ENCODE data around the gene ARID5A. TPM values are rescaled to one million over a fixed set of nuclear protein-coding genes. Genes with fewer than 3 reads are reported as not detected.
A peak's percentile ranks its signal among the peaks of the same experiment; 100 is the strongest.

The ARID5A gene
- polyA plus RNA-seq, 3 donors, result 27.8 to 38.8 (median 37.7) TPM

DNA sequence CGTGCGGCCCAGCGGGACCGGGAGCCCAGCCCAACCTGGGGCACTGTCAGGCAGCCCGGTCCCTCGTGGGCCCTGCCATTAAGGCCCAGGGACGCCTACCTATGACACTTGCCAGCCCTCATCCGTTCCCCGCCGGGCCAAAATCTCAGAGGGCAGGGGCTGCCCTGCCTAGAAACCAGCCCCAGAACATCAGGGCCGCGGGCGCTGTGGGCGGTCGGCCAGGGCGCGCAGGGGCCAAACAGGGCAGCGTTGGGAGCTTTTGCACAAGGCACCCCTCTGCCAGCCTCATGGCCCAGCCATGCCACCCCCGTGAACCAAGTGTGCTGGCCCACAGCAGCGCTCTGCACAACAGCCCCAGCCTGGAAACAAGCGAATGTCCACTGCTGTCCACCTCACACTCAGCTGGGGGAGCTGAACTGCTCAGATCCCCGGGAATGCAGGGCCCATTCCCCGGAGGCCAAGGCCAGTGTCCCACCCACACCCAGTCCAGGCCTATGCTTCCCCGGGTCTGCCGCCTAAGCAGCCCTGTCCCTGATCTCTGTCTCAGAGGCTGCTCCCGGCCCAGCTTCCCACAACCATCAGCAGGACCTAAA is 27.9 kb upstream of the ARID5A start:
- Mint-ChIP-seq H3K27me3 (ENCODE audit: low read depth in 3 of 3) (peaks cover 7 to 13% (median 9%) of the 10 kb centered on the region in 3 donors), H3K4me3 (no peak overlapping the region), H3K9me3 (peaks cover 0 to 2% (median 0%) of the 10 kb centered on the region in 7 donors), H3K36me3 (no peaks in the 10 kb centered on the region), H3K4me1 (peaks cover 10% of the 10 kb centered on the region), H3K27ac (peak overlapping the region in 1 of 7 donors; percentile 33)
- no peak for DNase-seq
- peaks cover 0 to 3% of the 10 kb centered on the region in 2 donors for H3K27me3 ChIP-seq (ENCODE audit: control insufficient read depth in 2 of 2, insufficient read depth in 2 of 2, low read length in 2 of 2)
- H3K9ac ChIP-seq (ENCODE audit: insufficient read depth, low read length, poor library complexity, severe bottlenecking), result no peak overlapping the region
- H3K4me3 ChIP-seq (replicated peaks in 1 of 3; ENCODE audit: low read depth in 2 of 3, low read length in 3 of 3), result no peak overlapping the region
- no peaks in the 10 kb centered on the region for H3K9me3 ChIP-seq (replicated peaks in 1 of 2; ENCODE audit: control insufficient read depth in 1 of 2, insufficient read depth in 1 of 2, low read length in 2 of 2)
- H3K27ac ChIP-seq (ENCODE audit: low read depth in 1 of 2, low read length in 2 of 2), result no peak overlapping the region
- peak overlapping the region; percentile 67 for H3K4me2 ChIP-seq (replicated peaks; ENCODE audit: extremely low read depth, low read length, poor library complexity, severe bottlenecking)
- H3K4me1 ChIP-seq (ENCODE audit: control insufficient read depth in 1 of 2, insufficient read depth in 2 of 2, low read length in 2 of 2), result peaks cover 10 to 19% of the 10 kb centered on the region in 2 donors
- peak overlapping the region; percentile 23 for H2AFZ ChIP-seq (ENCODE audit: insufficient read depth, low read depth, low read length, poor library complexity, severe bottlenecking)
- no peaks in the 10 kb centered on the region for H3K36me3 ChIP-seq (replicated peaks in 1 of 2; ENCODE audit: control insufficient read depth in 1 of 2, insufficient read depth in 2 of 2, low read length in 2 of 2)
- WGBS (ENCODE audit: insufficient coverage), result 75% methylated on average over 26 of the region's 26 CpGs
- H3K79me2 ChIP-seq (ENCODE audit: insufficient read depth, low read length), result no peaks in the 10 kb centered on the region
- TF ChIP-seq, protein P1, sequence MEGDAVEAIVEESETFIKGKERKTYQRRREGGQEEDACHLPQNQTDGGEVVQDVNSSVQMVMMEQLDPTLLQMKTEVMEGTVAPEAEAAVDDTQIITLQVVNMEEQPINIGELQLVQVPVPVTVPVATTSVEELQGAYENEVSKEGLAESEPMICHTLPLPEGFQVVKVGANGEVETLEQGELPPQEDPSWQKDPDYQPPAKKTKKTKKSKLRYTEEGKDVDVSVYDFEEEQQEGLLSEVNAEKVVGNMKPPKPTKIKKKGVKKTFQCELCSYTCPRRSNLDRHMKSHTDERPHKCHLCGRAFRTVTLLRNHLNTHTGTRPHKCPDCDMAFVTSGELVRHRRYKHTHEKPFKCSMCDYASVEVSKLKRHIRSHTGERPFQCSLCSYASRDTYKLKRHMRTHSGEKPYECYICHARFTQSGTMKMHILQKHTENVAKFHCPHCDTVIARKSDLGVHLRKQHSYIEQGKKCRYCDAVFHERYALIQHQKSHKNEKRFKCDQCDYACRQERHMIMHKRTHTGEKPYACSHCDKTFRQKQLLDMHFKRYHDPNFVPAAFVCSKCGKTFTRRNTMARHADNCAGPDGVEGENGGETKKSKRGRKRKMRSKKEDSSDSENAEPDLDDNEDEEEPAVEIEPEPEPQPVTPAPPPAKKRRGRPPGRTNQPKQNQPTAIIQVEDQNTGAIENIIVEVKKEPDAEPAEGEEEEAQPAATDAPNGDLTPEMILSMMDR (IDR thresholded peaks at IDR 0.05), result no peak
- intact Hi-C loops (cut with micrococcal nuclease), result loop anchor here (1.0 to 5.0 kb wide), 4 partner anchors 36 to 102 kb away; no protein-coding TSS in a partner anchor
- no peaks in the 10 kb centered on the region for H4K20me1 ChIP-seq (ENCODE audit: insufficient read depth, low read length)

DNA sequence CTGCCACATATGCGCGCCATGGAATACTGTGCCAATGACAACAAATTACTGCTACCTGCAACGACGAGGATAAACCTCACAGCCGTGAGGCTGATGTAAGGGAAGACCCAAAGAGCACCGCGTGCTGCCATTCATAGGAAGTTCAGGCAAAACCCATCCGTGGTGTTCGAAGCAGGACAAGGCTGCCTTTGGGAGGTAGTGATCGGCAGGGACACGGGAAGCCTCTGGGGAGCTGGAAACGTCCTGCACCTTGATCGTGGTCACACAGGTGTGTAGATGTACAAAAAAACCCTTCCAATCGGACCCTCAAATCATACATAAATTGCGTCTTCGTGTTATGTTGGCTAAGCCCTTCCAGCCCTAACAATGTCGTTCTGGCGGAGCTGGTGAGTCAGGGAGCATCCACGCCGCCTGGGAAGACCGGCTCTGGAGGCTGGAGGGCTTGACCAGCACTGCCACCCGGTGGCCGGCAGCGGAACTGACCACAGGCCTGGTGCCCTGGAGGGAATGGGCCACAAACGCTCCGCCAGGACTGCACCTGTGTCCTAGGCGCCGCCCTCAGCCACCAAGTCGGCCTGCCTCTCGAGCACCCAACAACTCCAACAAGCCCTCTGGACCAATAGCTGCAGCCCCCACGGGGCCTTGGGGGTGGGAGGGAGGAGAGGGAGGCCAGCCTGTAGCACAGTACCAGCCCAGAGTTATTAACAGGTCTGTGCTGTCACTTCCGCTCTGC is 27.3 kb upstream of the ARID5A start:
- Histone ChIP-seq H3K27ac (ENCODE audit: low read depth in 1 of 2, low read length in 2 of 2) (no peak overlapping the region), H3K4me2 (replicated peaks; ENCODE audit: extremely low read depth, low read length, poor library complexity, severe bottlenecking) (no peak overlapping the region), H3K36me3 (replicated peaks in 1 of 2; ENCODE audit: control insufficient read depth in 1 of 2, insufficient read depth in 2 of 2, low read length in 2 of 2) (no peaks in the 10 kb centered on the region), H3K9ac (ENCODE audit: insufficient read depth, low read length, poor library complexity, severe bottlenecking) (no peak overlapping the region), H3K79me2 (ENCODE audit: insufficient read depth, low read length) (no peaks in the 10 kb centered on the region), H3K4me1 (ENCODE audit: control insufficient read depth in 1 of 2, insufficient read depth in 2 of 2, low read length in 2 of 2) (peaks cover 10 to 19% of the 10 kb centered on the region in 2 donors), H4K20me1 (ENCODE audit: insufficient read depth, low read length) (no peaks in the 10 kb centered on the region), H3K27me3 (ENCODE audit: control insufficient read depth in 2 of 2, insufficient read depth in 2 of 2, low read length in 2 of 2) (peaks cover 0 to 3% of the 10 kb centered on the region in 2 donors), H3K9me3 (replicated peaks in 1 of 2; ENCODE audit: control insufficient read depth in 1 of 2, insufficient read depth in 1 of 2, low read length in 2 of 2) (no peaks in the 10 kb centered on the region), H3K4me3 (replicated peaks in 1 of 3; ENCODE audit: low read depth in 2 of 3, low read length in 3 of 3) (no peak overlapping the region), H2AFZ (ENCODE audit: insufficient read depth, low read depth, low read length, poor library complexity, severe bottlenecking) (peak overlapping the region; percentile 59)
- H3K27ac Mint-ChIP-seq, result peak overlapping the region in 2 of 7 donors; percentile 33 to 85
- peaks cover 0 to 2% (median 0%) of the 10 kb centered on the region in 7 donors for H3K9me3 Mint-ChIP-seq
- 27% methylated on average over 22 of the region's 32 CpGs for WGBS (ENCODE audit: insufficient coverage)
- H3K4me3 Mint-ChIP-seq, result peak overlapping the region in 1 of 2 donors; percentile 37
- TF ChIP-seq, protein P1 (IDR thresholded peaks at IDR 0.05), result peak; percentile 93
- no peaks in the 10 kb centered on the region for H3K36me3 Mint-ChIP-seq
- intact Hi-C loops (cut with micrococcal nuclease), result loop anchor here (1.0 to 5.0 kb wide), 4 partner anchors 37 to 102 kb away; no protein-coding TSS in a partner anchor
- peaks cover 7 to 13% (median 9%) of the 10 kb centered on the region in 3 donors for H3K27me3 Mint-ChIP-seq (ENCODE audit: low read depth in 3 of 3)
- peak; percentile 79 to 87 (median 84) for DNase-seq
- H3K4me1 Mint-ChIP-seq, result peaks cover 10% of the 10 kb centered on the region
